Esophagus (tissue), 2 donors: ENCODE data around the gene SEC14L6. TPM values are rescaled to one million over a fixed set of nuclear protein-coding genes. Genes with fewer than 3 reads are reported as not detected.

ENCODE experiments used
- H3K27ac ChIP-seq, 2 donors: one replicate each; pipeline ENCODE4 v1.5.1; 2013; ENCODE audit warnings: low read depth in 2 of 2, mild to moderate bottlenecking in 2 of 2, inconsistent platforms in 1 of 2, low read length in 1 of 2, moderate library complexity in 1 of 2
- H3K27me3 ChIP-seq, 2 donors: one replicate each; pipeline ENCODE4 v1.6.1; 2013; ENCODE audit warnings: low read length in 2 of 2, control low read depth in 1 of 2, mild to moderate bottlenecking in 1 of 2; ENCODE audit not compliant: insufficient read depth in 2 of 2, control insufficient read depth in 1 of 2
- H3K36me3 ChIP-seq, 2 donors: one replicate each; pipeline ENCODE4 v1.6.1; 2013; ENCODE audit warnings: low read length in 1 of 2; ENCODE audit not compliant: control insufficient read depth in 2 of 2, insufficient read depth in 2 of 2
- H3K4me1 ChIP-seq, 2 donors: one replicate each; pipeline ENCODE4 v1.6.1; 2013; ENCODE audit warnings: low read length in 1 of 2; ENCODE audit not compliant: control insufficient read depth in 2 of 2, insufficient read depth in 2 of 2
- H3K4me3 ChIP-seq, 2 donors: one replicate each; pipeline ENCODE4 v1.5.1; 2013; ENCODE audit warnings: low read length in 2 of 2, mild to moderate bottlenecking in 2 of 2, low read depth in 1 of 2, moderate library complexity in 1 of 2
- H3K9me3 ChIP-seq, 2 donors: one replicate each; pipeline ENCODE4 v1.6.1; 2013; ENCODE audit warnings: mild to moderate bottlenecking in 2 of 2, low read depth in 1 of 2, low read length in 1 of 2, moderate library complexity in 1 of 2; ENCODE audit not compliant: control insufficient read depth in 2 of 2, insufficient read depth in 1 of 2
- WGBS, 2 donors: extraction: QIAGEN DNeasy Blood & Tissue Kit; methylation state at CpG; one replicate each; pipeline ENCODE4 v1.1.7; 2013; 5-methylcytosine and 5-hydroxymethylcytosine counted together
- polyA plus RNA-seq, 2 donors: library from polyadenylated mRNA; stranded (reverse); fragments of 200-250 nt; gene quantifications; one replicate each; pipeline ENCODE4 v1.2.3, GENCODE V29; 2013
- donor health status: healthy with polysubstance abuse.
- donor health status: Bipolar disorder and iron deficiency.

The SEC14L6 gene
- polyA plus RNA-seq, 2 donors = 0.07 TPM; not detected in 1

GRCh38 chr22:30580896-30581295 is 34.4 kb upstream of the SEC14L6 start:
- Histone ChIP-seq H3K36me3 (peaks cover 49 to 83% of the 10 kb centered on the region in 2 donors), H3K4me1 (peaks cover under 1 to 6% of the 10 kb centered on the region in 2 donors), H3K9me3 (no peaks in the 10 kb centered on the region), H3K27ac (no peak overlapping the region), H3K4me3 (no peak overlapping the region), H3K27me3 (no peaks in the 10 kb centered on the region)
- WGBS, 2 donors = 86 to 87% methylated on average over 6 of the region's 6 CpGs

DNA sequence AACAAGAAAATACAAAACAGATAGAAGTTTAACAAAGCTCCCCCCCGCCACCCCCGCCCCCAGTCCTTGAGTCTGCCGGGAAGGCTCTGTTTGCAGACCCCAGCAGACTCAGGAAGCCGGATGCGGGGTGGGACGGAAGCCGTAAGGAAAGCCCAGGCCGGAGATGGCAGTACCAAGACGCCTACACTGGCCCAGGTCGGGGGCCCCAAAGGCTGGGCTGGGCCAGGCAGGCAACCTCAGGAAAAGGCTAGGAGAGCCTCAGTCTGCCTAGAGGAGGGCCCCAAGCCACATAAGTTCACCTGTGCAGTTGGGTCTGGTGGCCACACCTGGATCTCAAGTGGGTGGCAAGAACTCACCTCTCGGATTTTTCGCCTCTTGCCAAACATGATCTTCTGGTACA is 31.9 kb upstream of the SEC14L6 start:
- 86 to 88% methylated on average over 12 of the region's 12 CpGs for WGBS, 2 donors
- peaks cover 2 to 16% of the 10 kb centered on the region in 2 donors for H3K4me1 ChIP-seq

DNA sequence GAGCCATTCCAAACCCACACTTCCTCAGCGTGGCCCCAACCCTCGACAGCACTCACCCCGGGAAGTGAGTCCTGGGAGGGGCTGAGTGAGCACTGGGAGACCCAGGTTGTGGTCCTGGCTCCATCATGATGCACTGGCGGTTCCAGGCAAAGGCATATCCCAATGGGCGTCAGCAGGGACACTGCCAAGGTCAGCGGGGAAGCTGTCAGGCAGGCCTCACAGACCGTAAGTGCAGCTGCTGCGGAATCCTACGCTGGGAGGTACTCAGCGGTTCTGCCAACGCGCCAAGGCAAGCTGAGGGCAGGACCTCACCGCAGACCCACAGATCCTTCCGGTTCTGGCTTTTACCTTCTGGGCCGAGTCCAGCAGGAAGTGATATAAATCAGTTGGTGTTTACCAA is 29.3 kb upstream of the SEC14L6 start:
- H3K27ac ChIP-seq = no peak overlapping the region
- WGBS, 2 donors = 67 to 70% methylated on average over 15 of the region's 15 CpGs
- H3K27me3 ChIP-seq = no peaks in the 10 kb centered on the region
- H3K4me1 ChIP-seq = peaks cover 2 to 14% of the 10 kb centered on the region in 2 donors
- no peaks in the 10 kb centered on the region for H3K9me3 ChIP-seq
- H3K36me3 ChIP-seq = peaks cover 19 to 40% of the 10 kb centered on the region in 2 donors
- H3K4me3 ChIP-seq = no peak overlapping the region

More for the DNA sequence above, 31.9 kb upstream of the SEC14L6 start:
- no peak overlapping the region for H3K27ac ChIP-seq
- H3K36me3 ChIP-seq = peaks cover 32 to 65% of the 10 kb centered on the region in 2 donors
- no peaks in the 10 kb centered on the region for H3K9me3 ChIP-seq
- H3K27me3 ChIP-seq = no peaks in the 10 kb centered on the region
- H3K4me3 ChIP-seq = no peak overlapping the region

DNA sequence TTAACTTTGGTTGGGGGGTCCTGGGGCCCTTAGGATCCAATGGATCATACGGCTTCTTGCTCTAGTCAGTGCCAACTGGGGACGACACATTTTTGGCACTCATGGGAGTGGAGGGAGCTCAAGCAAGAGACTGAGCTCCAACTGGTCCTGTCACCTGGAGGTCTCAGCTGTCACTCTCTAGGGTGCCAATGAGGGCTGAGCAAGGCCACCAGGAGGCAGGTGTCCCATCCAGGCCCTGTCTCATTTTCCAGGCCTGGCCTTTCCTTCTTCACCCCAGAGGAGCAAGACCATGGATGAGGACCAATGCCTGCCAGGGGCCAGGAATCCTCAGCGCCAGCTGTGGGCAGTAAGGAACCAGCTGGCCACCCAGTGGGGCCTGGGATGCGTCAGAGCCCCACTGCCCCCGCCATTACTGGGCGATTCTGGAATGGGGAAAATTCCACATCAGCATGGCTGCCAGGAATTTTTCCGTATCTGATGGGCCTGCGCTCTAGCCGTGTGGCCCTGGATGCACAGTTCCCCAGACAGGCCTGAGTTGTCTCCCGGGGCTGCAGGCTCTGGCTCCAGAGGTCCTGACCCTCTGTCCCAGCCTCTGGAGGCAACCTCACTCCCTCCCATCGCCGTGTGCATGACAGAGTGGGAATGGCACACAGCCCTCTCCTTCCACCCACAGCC is 28.6 kb upstream of the SEC14L6 start:
- Histone ChIP-seq H3K9me3 (no peaks in the 10 kb centered on the region), H3K4me3 (no peak overlapping the region), H3K27ac (no peak overlapping the region), H3K4me1 (peaks cover 2 to 14% of the 10 kb centered on the region in 2 donors), H3K36me3 (peaks cover 19 to 33% of the 10 kb centered on the region in 2 donors), H3K27me3 (no peaks in the 10 kb centered on the region)
- WGBS, 2 donors = 50 to 65% methylated on average over 12 of the region's 12 CpGs

GRCh38 chr22:30574095-30574981 is 27.8 kb upstream of the SEC14L6 start, which contains the start of gene GAL3ST1:
TSS of gene GAL3ST1 (minus strand) at chr22:30574665. CDS start at chr22:30557392, 17,273 bp downstream.
- Histone ChIP-seq H3K36me3 (peaks cover 17 to 25% of the 10 kb centered on the region in 2 donors), H3K27me3 (no peaks in the 10 kb centered on the region), H3K9me3 (no peaks in the 10 kb centered on the region), H3K27ac (no peak within 1 kb of the TSS), H3K4me1 (peaks cover 2 to 14% of the 10 kb centered on the region in 2 donors), H3K4me3 (no peak within 1 kb of the TSS)
- WGBS, 2 donors = 11 to 12% methylated on average over 60 to 75 of the region's 75 CpGs

GRCh38 chr22:30573594-30574094 is 27.1 kb upstream of the SEC14L6 start:
- Histone ChIP-seq H3K4me3 (no peak overlapping the region), H3K4me1 (peaks cover 2 to 14% of the 10 kb centered on the region in 2 donors), H3K36me3 (peaks cover 11 to 18% of the 10 kb centered on the region in 2 donors), H3K27ac (no peak overlapping the region), H3K27me3 (no peaks in the 10 kb centered on the region), H3K9me3 (no peaks in the 10 kb centered on the region)
- WGBS, 2 donors = 21 to 46% methylated on average over 7 of the region's 7 CpGs

DNA sequence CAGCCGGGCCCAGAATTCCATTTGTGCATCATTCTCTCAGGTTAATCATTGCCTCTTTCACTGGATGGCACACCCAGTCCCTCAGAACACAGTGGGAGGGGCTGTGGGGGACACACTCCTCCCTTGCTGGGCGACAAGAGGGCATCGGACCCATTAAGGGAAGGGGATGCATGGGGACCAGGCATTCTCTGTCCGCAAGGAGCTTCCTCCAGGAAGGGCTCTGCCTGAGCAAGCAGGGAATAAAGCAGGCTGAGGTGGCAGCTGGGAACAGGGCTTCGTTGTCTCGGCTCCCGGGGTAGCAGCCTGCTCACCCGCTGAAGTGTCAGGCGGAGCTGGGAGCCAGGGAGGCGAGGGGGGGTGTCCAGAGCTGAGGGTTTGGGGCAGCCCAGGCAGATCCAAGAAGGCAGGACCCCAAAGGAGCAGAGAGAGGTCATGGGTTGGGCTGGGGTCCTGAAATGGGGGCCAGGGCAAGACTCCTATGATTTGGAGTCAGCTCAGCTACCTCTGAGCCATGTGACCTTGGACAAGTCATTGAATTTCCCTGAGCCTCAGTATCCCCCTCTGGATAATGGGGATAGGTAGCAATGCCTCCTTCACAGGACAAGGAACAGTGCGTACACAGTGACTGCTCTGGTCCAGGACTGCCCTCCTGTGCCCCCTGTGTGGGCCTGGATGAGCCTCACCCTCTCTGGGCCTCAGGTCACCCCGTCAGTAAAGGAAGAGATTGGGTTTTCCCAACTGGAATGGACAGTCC is 26.5 kb upstream of the SEC14L6 start:
- H3K4me3 ChIP-seq = no peak overlapping the region
- H3K27me3 ChIP-seq = no peaks in the 10 kb centered on the region
- 38 to 41% methylated on average over 12 of the region's 12 CpGs for WGBS, 2 donors

DNA sequence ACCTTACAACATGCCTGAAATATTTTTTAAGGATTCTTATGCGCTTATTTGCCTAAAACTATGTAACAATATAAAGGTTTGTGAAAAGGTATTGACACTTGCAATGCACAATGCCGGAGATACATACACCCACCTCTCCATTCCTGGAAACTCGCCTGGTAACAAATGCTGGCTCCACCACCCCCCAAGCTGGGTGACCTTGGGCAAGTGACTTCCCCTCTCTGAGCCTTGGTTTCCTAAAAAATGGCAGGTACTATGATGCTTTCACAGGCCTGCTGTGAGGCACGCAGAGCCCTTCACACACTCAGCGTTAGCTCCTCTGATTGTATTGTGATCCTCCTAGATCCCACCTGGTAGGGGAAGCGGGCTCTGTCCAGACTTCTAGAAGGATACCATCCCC is 25.7 kb upstream of the SEC14L6 start:
- H3K36me3 ChIP-seq = peaks cover 8 to 15% of the 10 kb centered on the region in 2 donors
- no peaks in the 10 kb centered on the region for H3K27me3 ChIP-seq
- H3K4me1 ChIP-seq = peaks cover 2 to 14% of the 10 kb centered on the region in 2 donors
- no peak overlapping the region for H3K27ac ChIP-seq
- no peaks in the 10 kb centered on the region for H3K9me3 ChIP-seq
- WGBS, 2 donors = 75 to 87% methylated on average over 6 of the region's 6 CpGs
- H3K4me3 ChIP-seq = no peak overlapping the region

More for the DNA sequence above, 26.5 kb upstream of the SEC14L6 start:
- Histone ChIP-seq H3K27ac (no peak overlapping the region), H3K36me3 (peaks cover 8 to 15% of the 10 kb centered on the region in 2 donors), H3K4me1 (peaks cover 2 to 14% of the 10 kb centered on the region in 2 donors), H3K9me3 (no peaks in the 10 kb centered on the region)

DNA sequence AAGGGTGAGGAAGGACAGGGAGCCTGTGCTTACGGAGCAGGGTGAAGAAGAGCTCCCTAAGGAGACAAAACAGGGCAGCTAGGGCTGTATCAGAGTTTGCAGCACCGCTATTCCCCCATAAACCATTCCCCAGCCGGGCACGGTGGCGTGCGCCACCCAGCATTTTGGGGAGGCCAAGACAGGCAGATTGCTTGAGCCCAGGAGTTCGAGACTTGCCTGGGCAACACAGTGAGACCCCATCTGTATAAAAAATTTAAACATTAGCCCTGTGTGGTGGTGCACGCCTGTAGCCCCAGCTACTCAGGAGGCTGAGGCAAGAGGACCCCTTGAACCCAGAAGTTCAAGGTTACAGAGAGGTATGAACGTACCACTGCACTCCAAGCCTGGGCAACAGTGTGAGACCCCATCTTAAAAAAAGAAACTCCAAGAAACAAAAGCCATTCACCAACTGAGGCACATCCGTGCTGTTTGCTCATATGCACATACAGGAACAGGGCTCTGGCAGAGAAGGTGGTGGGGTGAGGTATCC is 23.2 kb upstream of the SEC14L6 start:
- Histone ChIP-seq H3K9me3 (no peaks in the 10 kb centered on the region), H3K36me3 (no peaks in the 10 kb centered on the region), H3K4me3 (no peak overlapping the region), H3K27me3 (no peaks in the 10 kb centered on the region), H3K27ac (no peak overlapping the region), H3K4me1 (peaks cover 0 to 4% of the 10 kb centered on the region in 2 donors)
- 90 to 92% methylated on average over 10 of the region's 10 CpGs for WGBS, 2 donors
